Measurements from ENCODE around the gene ERBB2. TPM values are rescaled to one million over a fixed set of nuclear protein-coding genes. Genes with fewer than 3 reads are reported as not detected.

The ERBB2 gene
- total and polyA plus RNA-seq, 2 experiments from 2014 or later = 46.2 to 196 TPM

GRCh38 chr17:39664581-39665561 lies 35.0 kb upstream of the ERBB2 start, which contains the start of gene TCAP (continued):
- TF ChIP-seq ZNF462 (CRISPR knock-in tag; IDR thresholded peaks at IDR 0.05) (no peak), EZH2phosphoT487 (IDR thresholded peaks at IDR 0.05; ENCODE audit: unreplicated experiment) (no peak), NANOG (IDR thresholded peaks at IDR 0.05; ENCODE audit: borderline replicate concordance) (no peak), ZNF114 (CRISPR knock-in tag; IDR thresholded peaks at IDR 0.05) (no peak), STAT1 (IDR thresholded peaks at IDR 0.05; ENCODE audit: unreplicated experiment) (no peak), ZNF331 (CRISPR knock-in tag; IDR thresholded peaks at IDR 0.05; ENCODE audit: low read depth) (no peak)

GRCh38 chr17:39665642-39666224 lies 34.1 kb upstream of the ERBB2 start:
- Mint-ChIP-seq H3K4me1 (peaks cover 47% of the 10 kb centered on the region), H3K4me3 (no peak overlapping the region), H3K9me3 (no peaks in the 10 kb centered on the region; the same call in 2 of the 3 replicates), H3K27me3 (ENCODE audit: insufficient read depth, low read depth, poor library complexity) (peaks cover 28% of the 10 kb centered on the region), H3K27ac (no peak overlapping the region), H3K36me3 (ENCODE audit: low read depth) (peaks cover 10% of the 10 kb centered on the region; the same call in 2 of the 3 replicates)
- Histone ChIP-seq H3K27me3 (ENCODE audit: insufficient read depth) (peaks cover 41% of the 10 kb centered on the region), H3K9me2 (ENCODE audit: insufficient read depth) (no peaks in the 10 kb centered on the region), H3K4me1 (ENCODE audit: insufficient read depth) (peaks cover 46% of the 10 kb centered on the region), H3K4me3 (no peak overlapping the region), H3K79me2 (replicated peaks; ENCODE audit: insufficient read depth) (no peaks in the 10 kb centered on the region), H4K20me1 (replicated peaks; ENCODE audit: insufficient read depth) (no peaks in the 10 kb centered on the region; the same call in 1 of the 2 replicates), H3F3A (replicated peaks; ENCODE audit: low read depth) (peaks cover 3% of the 10 kb centered on the region), H2AFZ (no peak overlapping the region), H3K4me2 (peak overlapping the region; percentile 51; the same call in 1 of the 2 replicates), H3K36me3 (ENCODE audit: insufficient read depth) (no peaks in the 10 kb centered on the region), H3K27ac (ENCODE audit: low read depth) (no peak overlapping the region)
- ATAC-seq = no peak; the same call in 2 of the 3 replicates
- no peak for DNase-seq (ENCODE audit: low spot score)
- no peak for TF ChIP-seq EZH2 (IDR thresholded peaks at IDR 0.05; ENCODE audit: low read depth, unreplicated experiment)
- TF ChIP-seq JUNB (IDR thresholded peaks at IDR 0.05; ENCODE audit: unreplicated experiment) = no peak
- no peak for TF ChIP-seq EZH2phosphoT487 (IDR thresholded peaks at IDR 0.05; ENCODE audit: unreplicated experiment)
- no peak for TF ChIP-seq CREB1 (CRISPR knock-in tag; IDR thresholded peaks at IDR 0.05; ENCODE audit: low read depth)
- TF ChIP-seq ZNF114 (CRISPR knock-in tag; IDR thresholded peaks at IDR 0.05) = no peak
- no peak for TF ChIP-seq CTCF (conservative IDR thresholded peaks at IDR 0.05; ENCODE audit: low read depth in 2 of 2)
- no peak for TF ChIP-seq ZNF331 (CRISPR knock-in tag; IDR thresholded peaks at IDR 0.05; ENCODE audit: low read depth)
- TF ChIP-seq ETS1 (IDR thresholded peaks at IDR 0.05) = no peak

Data from GM23338 (cell line).